ENCODE measurements around the gene AMELX. TPM values are rescaled to one million over a fixed set of nuclear protein-coding genes. Genes with fewer than 3 reads are reported as not detected.

AMELX gene
- total RNA-seq, 4 donors from 2014 or later: not detected

DNA sequence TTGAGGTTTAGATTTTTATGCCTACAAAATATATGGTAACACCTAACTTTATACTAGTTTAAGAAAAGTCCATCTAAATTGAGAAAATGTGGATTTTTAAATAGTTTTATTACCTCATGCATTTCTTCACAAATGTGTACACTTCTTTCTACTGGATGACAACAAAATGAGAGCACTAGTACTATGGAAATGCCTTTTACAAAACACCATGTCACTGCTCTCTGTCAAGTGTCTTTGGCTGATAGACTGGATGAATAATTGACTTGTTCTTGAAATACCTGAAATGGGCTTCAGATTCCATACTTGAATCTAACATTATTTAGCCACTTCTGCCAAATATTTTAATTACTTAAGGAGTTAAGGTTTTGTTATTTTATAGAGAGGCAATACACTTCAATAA is 49.5 kb downstream of the AMELX start:
- no peak for TF ChIP-seq CTCF (IDR thresholded peaks at IDR 0.05; ENCODE audit: low read depth)

DNA sequence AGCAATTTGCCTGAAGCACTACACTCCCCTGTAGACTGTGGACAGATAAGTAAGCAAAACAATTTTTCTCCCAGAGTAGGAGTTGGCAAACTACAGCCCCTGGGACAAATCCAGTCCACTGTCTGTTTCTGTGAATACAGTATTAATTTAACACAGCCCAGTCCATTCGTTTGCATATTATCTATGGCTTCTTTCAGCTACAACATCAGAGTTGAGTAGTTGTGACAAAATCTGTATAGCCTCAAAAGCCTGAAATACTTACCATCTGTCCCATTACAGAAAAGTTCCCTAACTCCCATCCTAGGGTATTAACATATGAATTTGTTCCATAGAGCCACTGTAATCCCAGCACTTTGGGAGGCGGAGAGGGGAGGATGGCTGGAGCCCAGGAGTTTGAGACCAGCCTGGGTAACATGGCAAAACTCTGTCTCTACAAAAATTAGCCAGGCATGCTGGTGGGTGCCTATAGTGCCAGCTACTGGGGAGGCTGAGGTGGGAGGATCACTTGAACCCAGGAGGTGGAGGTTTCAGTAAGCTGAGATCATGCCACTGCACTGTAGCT is 53.0 kb downstream of the AMELX start:
- no peak for TF ChIP-seq CTCF (IDR thresholded peaks at IDR 0.05; ENCODE audit: low read depth)

DNA sequence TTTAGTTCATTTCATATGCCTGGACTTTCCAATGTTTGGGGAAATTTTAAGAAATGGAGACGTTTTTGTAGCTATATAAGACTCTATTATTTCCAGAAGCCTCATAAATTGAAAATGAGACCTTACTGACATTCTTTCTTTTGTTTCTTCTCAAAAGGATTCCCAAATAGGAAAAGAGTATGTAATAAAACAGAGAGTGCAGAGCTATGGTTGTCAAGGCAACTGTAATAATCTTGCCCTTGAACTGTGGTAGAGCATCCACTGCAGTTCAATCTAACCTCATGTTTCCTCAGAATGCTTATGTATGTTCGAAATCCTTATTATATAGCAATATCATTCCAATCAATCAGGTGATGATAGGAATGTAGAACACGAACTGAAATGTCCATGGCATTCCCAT is 54.1 kb downstream of the AMELX start:
- no peak for TF ChIP-seq CTCF (IDR thresholded peaks at IDR 0.05; ENCODE audit: low read depth)

DNA sequence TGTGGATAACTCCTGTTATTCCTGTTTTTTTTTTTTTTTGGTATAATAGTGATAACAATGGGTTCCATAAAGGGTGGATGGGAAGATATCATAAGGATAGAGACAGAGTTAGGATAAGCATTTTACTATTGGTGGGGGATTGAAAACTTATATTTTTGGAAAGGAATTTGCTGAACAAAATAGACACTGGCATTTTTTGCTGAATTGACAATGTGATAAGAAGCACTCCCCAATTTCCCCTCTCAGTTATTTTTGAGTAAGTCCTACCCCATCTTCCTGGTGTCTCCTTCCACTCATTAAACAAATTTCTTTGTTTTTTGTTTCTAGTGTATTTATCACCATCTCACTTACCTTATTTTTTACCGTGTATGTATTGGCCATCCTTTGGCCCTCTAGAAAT is 55.8 kb downstream of the AMELX start:
- no peak for TF ChIP-seq CTCF (IDR thresholded peaks at IDR 0.05; ENCODE audit: low read depth)

GRCh38 chrX:11349661-11350337 is 56.6 kb downstream of the AMELX start:
- TF ChIP-seq CTCF (IDR thresholded peaks at IDR 0.05; ENCODE audit: low read depth): no peak

Small RNA genes lying within 50 kb of the gene (small RNA-seq; reads per million reads assigned to genes)
- gene MIR548AX: not detected

Other genes with a start within 250 kb of the AMELX start
- gene HCCS, start 182.1 kb upstream of the AMELX start, total RNA-seq: 10 to 100 TPM in 1 of 4 donors, 1 to 10 TPM in 3; 8.5 to 10.6 (median 9.0) TPM